DOHH2 (cell line): ENCODE results near the gene CBARP.
A peak's percentile ranks its signal among the peaks of the same experiment; 100 is the strongest.

Source experiments
- CTCF ChIP-seq: fragments of 200-600 bp; sonication (generic); IDR thresholded peaks from one replicate; pipeline ENCODE4 v1.5.1; 2014; ENCODE audit warnings: antibody characterized with exemption, mild to moderate bottlenecking, low read depth, low read length; ENCODE audit not compliant: poor library complexity, severe bottlenecking
- EZH2phosphoT487 ChIP-seq: fragments of 200-600 bp; sonication (generic); IDR thresholded peaks from 2 replicates; pipeline ENCODE4 v1.6.1; 2017; ENCODE audit warnings: borderline replicate concordance, mild to moderate bottlenecking, antibody characterized with exemption, low read length, moderate library complexity, mixed read lengths

DNA sequence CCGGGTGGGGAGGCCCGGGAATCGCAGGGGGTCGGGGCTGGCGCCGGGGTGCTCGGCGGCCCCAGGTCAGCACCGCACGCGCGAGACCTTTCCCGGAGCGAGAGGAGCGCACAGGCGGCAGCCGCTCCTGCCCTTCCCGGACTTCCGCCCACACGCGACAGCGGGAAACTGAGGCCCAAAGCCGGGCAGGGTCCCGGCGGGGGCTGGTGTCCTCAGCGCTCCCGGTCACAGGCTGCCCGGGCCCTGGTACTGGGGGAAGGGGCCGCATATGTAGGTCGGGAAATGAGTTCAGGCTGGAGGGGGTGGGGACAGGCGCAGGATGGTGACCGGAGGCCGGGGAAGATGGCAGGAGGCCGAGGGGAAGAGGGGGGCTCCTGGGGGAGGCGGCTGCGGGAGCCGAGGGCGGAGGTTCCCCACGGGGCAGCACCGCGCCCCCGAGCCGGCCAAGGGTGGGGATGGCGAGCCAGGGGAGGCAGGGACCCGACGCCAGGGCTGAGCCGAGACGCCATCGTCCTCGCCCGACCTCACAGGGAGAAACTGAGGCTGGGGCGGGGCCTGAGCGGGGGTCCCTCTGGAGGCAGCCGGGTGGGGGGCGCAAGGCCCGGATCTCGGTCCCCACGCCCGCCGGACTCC lies 662 bp downstream of the CBARP start:
- TF ChIP-seq CTCF = no peak
- TF ChIP-seq EZH2phosphoT487 = peak; percentile 99
